ENCODE measurements around the gene IRF5.

DNA sequence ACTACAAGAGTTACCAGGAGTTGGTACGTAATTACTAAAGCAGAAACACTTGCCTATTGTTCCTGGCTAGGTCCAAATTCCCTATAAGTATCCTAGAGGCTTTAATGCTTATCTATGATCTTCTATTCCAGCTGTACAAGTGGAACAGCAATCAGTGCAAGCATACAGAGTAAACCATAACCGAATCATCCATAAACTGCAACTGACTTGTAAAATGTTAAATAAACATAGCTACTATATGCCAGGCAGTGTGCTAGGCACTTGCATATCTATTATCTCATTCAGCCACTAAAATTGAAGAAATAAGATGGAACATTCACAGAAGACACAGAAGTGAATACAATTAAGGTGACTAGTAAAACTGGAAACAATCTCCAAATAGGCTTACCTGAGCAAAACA is 55.7 kb downstream of the IRF5 start:
- no peak for TF ChIP-seq EZH2 (optimal IDR thresholded peaks at IDR 0.05; ENCODE audit: low read depth, low read length)
- no peak for TF ChIP-seq CTCF (IDR thresholded peaks at IDR 0.05; ENCODE audit: low read length)

All from MM.1S (cell line).